H1 (cell line): Measurements from ENCODE around the gene IPO11. TPM values are rescaled to one million over a fixed set of nuclear protein-coding genes. Genes with fewer than 3 reads are reported as not detected.

ENCODE experiments used
- CTCF ChIA-PET: fragments of 300-600 bp; sonication (Branson Sonifier 250); formaldehyde crosslinking; loops from one replicate; lab custom pipeline; 2021; ENCODE audit not compliant: partially characterized antibody; lab: Charles Lee
- POLR2A ChIA-PET: fragments of 300-600 bp; sonication (Branson Sonifier 250); formaldehyde crosslinking; loops from one replicate; lab custom pipeline; 2021; ENCODE audit warnings: inconsistent platforms; ENCODE audit not compliant: partially characterized antibody; lab: Charles Lee
- DNase-seq, 2 experiments: peaks; one replicate each; pipeline versions ENCODE4 v3.0.0 to v3.0.0-alpha.2; 2010 to 2022; ENCODE audit warnings: low spot score in 2 of 2, low read depth in 1 of 2, mixed read lengths in 1 of 2
- FAIRE-seq: peaks from 2 replicates; lab custom pipeline; 2011; peaks lifted over from hg19 to GRCh38; lab: Jason Lieb, UNC
- H2AFZ ChIP-seq: 2 replicates; pipeline ENCODE4 v1.8.1; 2012; ENCODE audit warnings: low read length, inconsistent platforms
- H2AK5ac ChIP-seq: 2 replicates; pipeline ENCODE4 v1.6.1; 2013; ENCODE audit warnings: low read depth, low read length
- H2BK120ac ChIP-seq: replicated peaks from 2 replicates; pipeline ENCODE3; 2013; ENCODE audit warnings: low read depth, low read length, inconsistent platforms
- H2BK12ac ChIP-seq: 2 replicates; pipeline ENCODE4 v1.6.1; 2013; ENCODE audit warnings: low read depth, low read length
- H2BK15ac ChIP-seq: 2 replicates; pipeline ENCODE4 v1.6.1; 2013; ENCODE audit warnings: low read length
- H2BK20ac ChIP-seq: 2 replicates; pipeline ENCODE4 v1.6.1; 2013; ENCODE audit warnings: low read length
- H2BK5ac ChIP-seq: 2 replicates; pipeline ENCODE4 v1.6.1; 2013; ENCODE audit warnings: low read depth, low read length
- H3K14ac ChIP-seq: 2 replicates; pipeline ENCODE4 v1.6.1; 2013; ENCODE audit warnings: inconsistent platforms; ENCODE audit not compliant: insufficient read length
- H3K18ac ChIP-seq: 2 replicates; pipeline ENCODE4 v1.6.1; 2013; ENCODE audit warnings: low read length; ENCODE audit errors: extremely low read depth
- H3K23ac ChIP-seq: 2 replicates; pipeline ENCODE4 v1.6.1; 2013; ENCODE audit warnings: inconsistent platforms; ENCODE audit not compliant: insufficient read length
- H3K23me2 ChIP-seq: 2 replicates; pipeline ENCODE4 v1.6.1; 2013; ENCODE audit warnings: low read depth, low read length
- H3K27ac ChIP-seq: 2 replicates; pipeline ENCODE4 v1.6.1; 2011; ENCODE audit warnings: low read depth, low read length, inconsistent platforms
- H3K27me3 ChIP-seq, 4 experiments: replicated peaks in 1 of 4; 1 replicate in 1 of 4; 2 replicates in 3 of 4; pipeline versions ENCODE4 v1.6.1 to v1.8.1; 2011 to 2013; ENCODE audit warnings: low read length in 3 of 4, mild to moderate bottlenecking in 3 of 4, inconsistent platforms in 2 of 4, mixed read lengths in 2 of 4, moderate library complexity in 1 of 4; ENCODE audit not compliant: control insufficient read depth in 3 of 4, insufficient read depth in 3 of 4; ENCODE audit errors: extremely low read depth in 1 of 4
- H3K36me3 ChIP-seq, 4 experiments: 2 replicates each; pipeline versions ENCODE4 v1.6.1 to v1.8.1; 2011 to 2013; ENCODE audit warnings: mild to moderate bottlenecking in 4 of 4, low read length in 3 of 4, moderate library complexity in 2 of 4, control low read depth in 1 of 4, inconsistent platforms in 1 of 4; ENCODE audit not compliant: insufficient read depth in 4 of 4, control insufficient read depth in 2 of 4
- H3K4ac ChIP-seq: replicated peaks from 2 replicates; pipeline ENCODE3; 2013; ENCODE audit warnings: low read length, low read depth, mixed read lengths, inconsistent platforms; ENCODE audit not compliant: insufficient read length
- H3K4me1 ChIP-seq, 4 experiments: replicated peaks in 1 of 4; 1 replicate in 1 of 4; 2 replicates in 3 of 4; pipeline versions ENCODE4 v1.6.1 to v1.8.1; 2011 to 2013; ENCODE audit warnings: low read length in 3 of 4, inconsistent platforms in 2 of 4, mixed read lengths in 1 of 4; ENCODE audit not compliant: insufficient read depth in 4 of 4, control insufficient read depth in 3 of 4
- H3K4me2 ChIP-seq, 2 experiments: 2 replicates each; pipeline versions ENCODE4 v1.6.1 to v1.8.1; 2011 to 2013; ENCODE audit warnings: low read depth in 2 of 2, low read length in 2 of 2, control low read depth in 1 of 2, inconsistent platforms in 1 of 2, mild to moderate bottlenecking in 1 of 2; ENCODE audit not compliant: insufficient read depth in 1 of 2
- H3K4me3 ChIP-seq, 4 experiments: fragments of 200-600, 300-600 bp in 1 of 4; sonication (generic), shearing (Covaris generic), sonication (Bioruptor Twin) in 1 of 4; 2 replicates each; pipeline versions ENCODE4 v1.5.1 to v1.8.1; 2011 to 2016; ENCODE audit warnings: low read length in 4 of 4, low read depth in 3 of 4, control low read depth in 2 of 4, inconsistent platforms in 2 of 4, mild to moderate bottlenecking in 2 of 4, mixed read lengths in 1 of 4, moderate library complexity in 1 of 4; ENCODE audit not compliant: insufficient read depth in 2 of 4; ENCODE audit errors: extremely low read depth in 1 of 4
- H3K56ac ChIP-seq: replicated peaks from 2 replicates; pipeline ENCODE3; 2013; ENCODE audit warnings: low read depth, mild to moderate bottlenecking, mixed read lengths, low read length, inconsistent platforms; ENCODE audit not compliant: insufficient read length
- H3K79me1 ChIP-seq: 2 replicates; pipeline ENCODE4 v1.6.1; 2013; ENCODE audit warnings: low read depth, low read length, control low read depth
- H3K79me2 ChIP-seq, 2 experiments: 2 replicates each; pipeline versions ENCODE4 v1.6.1 to v1.8.1; 2012 to 2013; ENCODE audit warnings: low read length in 2 of 2, mild to moderate bottlenecking in 2 of 2, inconsistent platforms in 1 of 2; ENCODE audit not compliant: insufficient read depth in 2 of 2, control insufficient read depth in 1 of 2
- H3K9ac ChIP-seq, 4 experiments: replicated peaks in 1 of 4; 1 replicate in 1 of 4; 2 replicates in 3 of 4; pipeline versions ENCODE4 v1.6.1 to v1.8.1; 2011 to 2013; ENCODE audit warnings: low read depth in 3 of 4, low read length in 3 of 4, control low read depth in 2 of 4, mild to moderate bottlenecking in 2 of 4, moderate library complexity in 2 of 4, inconsistent platforms in 1 of 4; ENCODE audit errors: extremely low read depth in 1 of 4
- H3K9me3 ChIP-seq, 2 experiments: 2 replicates each; pipeline versions ENCODE4 v1.6.1 to v1.8.1; 2012 to 2013; ENCODE audit warnings: mild to moderate bottlenecking in 2 of 2, moderate library complexity in 2 of 2, control low read depth in 1 of 2, inconsistent platforms in 1 of 2, low read depth in 1 of 2, low read length in 1 of 2, mixed read lengths in 1 of 2; ENCODE audit not compliant: insufficient read depth in 2 of 2
- H4K20me1 ChIP-seq, 2 experiments: replicated peaks in 1 of 2; 2 replicates each; pipeline versions ENCODE3 to v1.8.1; 2011 to 2013; ENCODE audit warnings: inconsistent platforms in 2 of 2, low read length in 2 of 2, mild to moderate bottlenecking in 1 of 2; ENCODE audit not compliant: insufficient read depth in 2 of 2, control insufficient read depth in 1 of 2
- H4K5ac ChIP-seq: 2 replicates; pipeline ENCODE4 v1.6.1; 2013; ENCODE audit warnings: low read length, low read depth, mixed read lengths, inconsistent platforms; ENCODE audit not compliant: insufficient read length
- H4K8ac ChIP-seq: 2 replicates; pipeline ENCODE4 v1.8.0; 2013; ENCODE audit warnings: mild to moderate bottlenecking, moderate library complexity, low read length, inconsistent platforms; ENCODE audit not compliant: insufficient read depth; ENCODE audit errors: extremely low read depth
- H4K91ac ChIP-seq: replicated peaks from 2 replicates; pipeline ENCODE3; 2013; ENCODE audit warnings: low read length, mixed read lengths, inconsistent platforms; ENCODE audit not compliant: insufficient read length
- CBX8 ChIP-seq: fragments of 300-800, 300-1000 bp; sonication (generic); IDR thresholded peaks from 2 replicates; pipeline ENCODE4 v1.7.1; 2016; ENCODE audit warnings: low read depth, low read length, borderline replicate concordance
- CTBP2 ChIP-seq: IDR thresholded peaks from 2 replicates; pipeline ENCODE4 v1.7.0; 2011; ENCODE audit warnings: borderline replicate concordance, mild to moderate bottlenecking, moderate library complexity, mixed read lengths, low read length; ENCODE audit not compliant: insufficient read depth, insufficient read length
- EGR1 ChIP-seq: IDR thresholded peaks from 2 replicates; pipeline ENCODE4 v1.6.1; 2011; ENCODE audit warnings: low read depth, low read length, borderline replicate concordance
- EZH2 ChIP-seq: fragments of 200-600 bp; sonication (generic); IDR thresholded peaks from 2 replicates; pipeline ENCODE4 v1.7.1; 2012; ENCODE audit warnings: low read depth, mild to moderate bottlenecking, moderate library complexity, low read length, inconsistent platforms; ENCODE audit not compliant: severe bottlenecking
- HDAC2 ChIP-seq, 2 experiments: fragments of 300-600 bp in 1 of 2; sonication (generic) in 1 of 2; IDR thresholded peaks; 2 replicates each; pipeline ENCODE4 v1.6.1; 2011 to 2012; ENCODE audit warnings: low read depth in 2 of 2, low read length in 2 of 2, mild to moderate bottlenecking in 2 of 2, moderate library complexity in 2 of 2, borderline replicate concordance in 1 of 2, inconsistent platforms in 1 of 2
- KDM4A ChIP-seq: IDR thresholded peaks from one replicate; pipeline ENCODE4 v1.7.1; 2012; ENCODE audit warnings: low read depth, mild to moderate bottlenecking, moderate library complexity, low read length, inconsistent platforms; ENCODE audit not compliant: severe bottlenecking
- MAFK ChIP-seq: IDR thresholded peaks from 2 replicates; pipeline ENCODE4 v1.6.1; 2012; ENCODE audit warnings: low read depth, mild to moderate bottlenecking, improper control_type of control experiment, low read length
- POLR2A ChIP-seq, 2 experiments: IDR thresholded peaks; 1 replicate in 1 of 2; 2 replicates in 1 of 2; pipeline ENCODE4 v1.6.1; 2011; ENCODE audit warnings: low read depth in 2 of 2, low read length in 2 of 2, mild to moderate bottlenecking in 2 of 2; ENCODE audit errors: control extremely low read depth in 1 of 2
- POU5F1 ChIP-seq: IDR thresholded peaks from 2 replicates; pipeline ENCODE4 v1.6.1; 2011; ENCODE audit warnings: low read depth, mild to moderate bottlenecking, low read length, moderate library complexity
- SIRT6 ChIP-seq: IDR thresholded peaks from one replicate; pipeline ENCODE4 v1.7.1; 2012; ENCODE audit warnings: low read length, inconsistent platforms
- SP1 ChIP-seq: IDR thresholded peaks from 2 replicates; pipeline ENCODE4 v1.6.1; 2011; ENCODE audit warnings: low read depth, low read length
- SP4 ChIP-seq: IDR thresholded peaks from 2 replicates; pipeline ENCODE4 v1.6.1; 2012; ENCODE audit warnings: low read length, inconsistent platforms
- WGBS, 2 experiments: shearing (Covaris generic) in 1 of 2; methylation state at CpG; one replicate each; pipeline versions ENCODE4 v1.1.6 to v1.1.7; 2013 to 2015; ENCODE audit warnings: low lambda C conversion rate in 2 of 2, mixed read lengths in 2 of 2, inconsistent platforms in 1 of 2, low coverage in 1 of 2, missing lambda C conversion rate in 1 of 2; ENCODE audit not compliant: insufficient replicate concordance in 2 of 2, insufficient coverage in 1 of 2, insufficient read length in 1 of 2; ENCODE audit errors: extremely low coverage in 1 of 2, missing lambda C conversion rate in 1 of 2; 5-methylcytosine and 5-hydroxymethylcytosine counted together
- polyA plus RNA-seq, 7 experiments: library from polyadenylated mRNA; depleted of rRNA in 3 of 7; stranded (reverse) in 5 of 7; unstranded in 2 of 7; fragments of >200 nt in 5 of 7; fragments of 200-250 nt in 2 of 7; gene quantifications; 1 replicate in 5 of 7; 2 replicates in 1 of 7; 4 replicates in 1 of 7; pipeline versions ENCODE4 v1.2.1 to v1.2.3, GENCODE V29; 2011 to 2013; ENCODE audit warnings: missing spikeins in 2 of 7, mixed read lengths in 2 of 7
- total RNA-seq: library from RNA; stranded (reverse); fragmentation: NEBNext Ultra II Directional; extraction: Animal tissue kit (Norgen Biotek cat#: 25700); gene quantifications from 2 replicates; pipeline ENCODE4 v1.2.1, GENCODE V29; 2021

IPO11 gene
- total and polyA plus RNA-seq, 2 of the 8 experiments (the other 6 are each of a cell fraction or from before 2014, with no cell fraction given) = 23.6 to 64.4 TPM

DNA sequence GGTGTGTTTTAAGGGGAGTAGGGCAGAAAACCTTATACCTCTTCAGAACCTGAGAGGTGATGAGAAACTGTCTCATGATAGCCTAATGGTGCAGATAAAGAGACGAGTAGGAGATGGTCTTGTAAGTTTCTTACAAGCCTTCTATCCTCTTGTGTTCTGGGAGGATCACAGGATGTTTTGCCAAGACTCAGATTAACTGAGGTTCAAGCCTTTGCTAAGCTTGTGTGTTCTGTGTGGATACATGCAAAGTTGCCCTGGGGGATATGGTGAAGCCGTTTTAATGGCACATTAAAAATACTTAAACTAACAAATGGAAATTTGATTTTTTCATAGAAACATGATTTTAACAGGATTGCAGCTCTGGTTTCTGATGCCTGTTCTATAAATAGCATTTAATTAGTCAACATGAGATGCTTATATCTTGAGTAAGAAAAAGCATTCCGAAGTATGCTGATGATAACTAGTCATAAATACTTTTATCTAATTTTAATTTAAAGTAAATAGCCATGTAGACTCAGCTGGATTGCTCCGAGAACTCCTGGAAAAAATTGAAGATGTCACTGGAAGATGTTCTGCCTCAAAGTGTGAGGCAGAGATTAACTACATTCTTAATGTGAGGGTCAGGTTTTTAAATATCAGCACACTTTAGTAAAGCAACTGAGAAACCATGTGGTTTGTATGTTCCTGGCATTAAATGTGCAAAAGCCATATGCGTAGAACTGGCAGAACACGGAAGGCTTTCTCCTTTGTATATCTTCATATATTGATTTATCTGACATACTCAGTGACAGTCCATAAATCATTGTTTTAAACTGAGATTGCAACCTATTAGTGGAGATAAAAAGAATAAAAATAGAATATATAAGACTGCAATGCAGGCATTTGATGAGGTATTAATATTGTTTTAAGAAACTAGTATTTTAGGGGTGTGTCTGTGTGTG, 53.7 kb downstream of the IPO11 start:
- H3K23me2 ChIP-seq = no peaks in the 10 kb centered on the region
- TF ChIP-seq EZH2 (no peak), MAFK (no peak), POU5F1 (no peak), SP1 (no peak), HDAC2 (IDR thresholded peaks at IDR 0.05; ENCODE audit: borderline replicate concordance in 1 of 2, low read depth in 2 of 2, low read length in 2 of 2) (no peak), CBX8 (no peak), CTBP2 (no peak), SIRT6 (no peak), POLR2A (IDR thresholded peaks at IDR 0.05; ENCODE audit: control extremely low read depth in 1 of 2, low read depth in 2 of 2, low read length in 2 of 2) (no peak), SP4 (no peak), KDM4A (no peak), EGR1 (no peak)

More for the DNA sequence above, 53.7 kb downstream of the IPO11 start:
- Histone ChIP-seq H3K56ac (no peak overlapping the region), H3K36me3 (peaks cover 0 to 10% (median 3%) of the 10 kb centered on the region in 4 experiments; a peak in 5 of 8 replicates), H3K4me1 (peaks cover 0 to 1% (median 0%) of the 10 kb centered on the region in 4 experiments; a peak in 1 of 7 replicates), H3K9me3 (no peaks in the 10 kb centered on the region), H2AK5ac (no peak overlapping the region), H3K14ac (no peak overlapping the region), H2BK20ac (no peak overlapping the region), H2BK12ac (no peak overlapping the region), H3K27me3 (no peaks in the 10 kb centered on the region), H2AFZ (no peak overlapping the region), H4K5ac (no peak overlapping the region), H3K4me2 (no peak overlapping the region), H3K4me3 (no peak overlapping the region), H2BK5ac (no peak overlapping the region), H4K91ac (no peak overlapping the region), H2BK120ac (no peak overlapping the region), H3K23ac (no peak overlapping the region), H3K27ac (no peak overlapping the region), H3K79me1 (no peaks in the 10 kb centered on the region; the same call in 1 of the 2 replicates), H4K8ac (no peak overlapping the region), H4K20me1 (peaks cover 0 to 2% of the 10 kb centered on the region in 2 experiments), H3K79me2 (peaks cover 0 to 8% of the 10 kb centered on the region in 2 experiments; a peak in 2 of 4 replicates), H3K18ac (no peak overlapping the region), H3K4ac (no peak overlapping the region), H3K9ac (no peak overlapping the region), H2BK15ac (no peak overlapping the region)
- WGBS, 2 experiments = 93% methylated on average over 6 of the region's 6 CpGs; no CpG with 5 or more reads in 1 of the 2 experiments
- POLR2A ChIA-PET = no interaction called here
- DNase-seq (no peak), FAIRE-seq (no peak)
- CTCF ChIA-PET = interaction anchor here (0.7 to 1.3 kb wide), 4 partner anchors 9 to 379 kb away, joined by 3 to 5 read pairs (median 4); no protein-coding TSS in a partner anchor
